Adrenal gland (tissue), 12 donors: ENCODE measurements around the gene ARID5B. TPM values are rescaled to one million over a fixed set of nuclear protein-coding genes. Genes with fewer than 3 reads are reported as not detected.

Source experiments
- DNase-seq, 7 donors: peaks; one replicate each; pipeline ENCODE4 v3.0.0-alpha.2; 2019 to 2020
- H3K27ac ChIP-seq, 5 donors: fragments of 200-600 bp; sonication (generic) in 4 of 5; 1 replicate in 3 of 5; 2 replicates in 2 of 5; pipeline versions ENCODE4 v1.5.1 to v1.8.0; 2016 to 2020; ENCODE audit warnings: mild to moderate bottlenecking in 1 of 5
- H3K27me3 ChIP-seq: fragments of 200-600 bp; 2 replicates; pipeline ENCODE4 v1.8.0; 2021
- H3K36me3 ChIP-seq, 2 donors: fragments of 200-600 bp; replicated peaks in 1 of 2; 1 replicate in 1 of 2; 2 replicates in 1 of 2; pipeline versions ENCODE4 v1.5.1 to v1.8.0; 2018 to 2022
- H3K4me1 ChIP-seq, 2 donors: fragments of 200-600 bp; replicated peaks in 1 of 2; 1 replicate in 1 of 2; 2 replicates in 1 of 2; pipeline versions ENCODE4 v1.5.1 to v1.8.0; 2018 to 2021
- H3K4me3 ChIP-seq, 4 donors: fragments of 200-600 bp; sonication (generic) in 3 of 4; one replicate each; pipeline ENCODE4 v1.5.1; 2016 to 2018
- H3K9me3 ChIP-seq, 3 donors: fragments of 200-600 bp; sonication (generic) in 1 of 3; replicated peaks in 1 of 3; 1 replicate in 2 of 3; 2 replicates in 1 of 3; pipeline versions ENCODE4 v1.5.1 to v1.8.0; 2016 to 2021
- CTCF ChIP-seq, 6 experiments: fragments of 450-650 bp in 4 of 6; fragments of 200-600 bp in 2 of 6; sonication (generic) in 1 of 6; IDR thresholded peaks; 1 replicate in 5 of 6; 2 replicates in 1 of 6; pipeline versions ENCODE4 v1.5.1 to v1.8.0; 2016 to 2021; ENCODE audit warnings: antibody characterized with exemption in 6 of 6, mild to moderate bottlenecking in 2 of 6, moderate library complexity in 1 of 6
- POLR2A ChIP-seq, 2 donors: fragments of 450-650 bp; IDR thresholded peaks; one replicate each; pipeline ENCODE4 v1.6.1; 2017; ENCODE audit warnings: antibody characterized with exemption in 2 of 2, mild to moderate bottlenecking in 2 of 2, moderate library complexity in 1 of 2
- WGBS, 4 donors: extraction: QIAGEN DNeasy Blood & Tissue Kit in 2 of 4; methylation state at CpG; one replicate each; pipeline versions ENCODE4 v1.1.5 to v1.1.7; 2013 to 2017; 5-methylcytosine and 5-hydroxymethylcytosine counted together
- intact Hi-C, 2 donors: fragments of 100-400 bp; cut with DNase I; formaldehyde crosslinking; loops; one replicate each; pipeline versions ENCODE4 v1.14.1 to v1.15.0; 2022 to 2023
- polyA plus RNA-seq, 3 donors: library from polyadenylated mRNA; stranded (reverse); fragments of 200-250 nt in 2 of 3; fragments of 350-450 nt in 1 of 3; fragmentation: Illumina TruSeq in 1 of 3; extraction: RNeasy Lipid Tissue Mini Kit (QIAGEN cat#74804) in 1 of 3; gene quantifications; one replicate each; pipeline ENCODE4 v1.2.3, GENCODE V29; 2013 to 2014
- total RNA-seq, 9 donors: library from RNA; depleted of rRNA in 4 of 9; stranded (reverse); fragments of >200 nt in 4 of 9; fragments of 120-200 nt in 1 of 9; fragmentation: NEBNext Ultra II Directional in 1 of 9; extraction: Animal tissue kit (Norgen Biotek cat#: 25700) in 1 of 9; gene quantifications; one replicate each; pipeline versions ENCODE4 v1.1.0 to v1.2.4, GENCODE V29; 2013 to 2023
- donor health status: healthy with polysubstance abuse.
- donor health status: Bipolar disorder and iron deficiency.
- donor health status: DM: yes; HTN: yes; CAD: no.
- donor health status: DM: no; HTN: no; CAD: no.
- donor health status: DM: no; HTN: no; CAD: no.
- donor health status: DM: yes; HTN: yes; CAD: no.

Gene ARID5B
- total and polyA plus RNA-seq, 12 donors = 5.7 to 42.4 (median 23.8) TPM

- no peaks in the 10 kb centered on the region for H3K27me3 ChIP-seq
- no peak overlapping the region for H3K4me3 ChIP-seq
- 79 to 85% (median 82%) methylated on average over 3 of the region's 3 CpGs for WGBS, 4 donors
- no peak for DNase-seq
- no peaks in the 10 kb centered on the region for H3K9me3 ChIP-seq
- no peak for TF ChIP-seq POLR2A (IDR thresholded peaks at IDR 0.05)
- no peak for TF ChIP-seq CTCF (IDR thresholded peaks at IDR 0.05)
- no peak overlapping the region for H3K27ac ChIP-seq
- H3K36me3 ChIP-seq = no peaks in the 10 kb centered on the region
- intact Hi-C loops = no loop called here
- peaks cover 21 to 27% of the 10 kb centered on the region in 2 donors for H3K4me1 ChIP-seq
Observed at GRCh38 chr10:61933859-61934555, 32.5 kb downstream of the ARID5B start.

GRCh38 chr10:61935077-61935476 lies 33.6 kb downstream of the ARID5B start:
- Histone ChIP-seq H3K27me3 (no peaks in the 10 kb centered on the region), H3K4me1 (peaks cover 28 to 37% of the 10 kb centered on the region in 2 donors), H3K9me3 (no peaks in the 10 kb centered on the region), H3K27ac (no peak overlapping the region), H3K36me3 (no peaks in the 10 kb centered on the region), H3K4me3 (no peak overlapping the region)
- TF ChIP-seq POLR2A (IDR thresholded peaks at IDR 0.05) (no peak), CTCF (IDR thresholded peaks at IDR 0.05) (no peak)
- DNase-seq = no peak
- intact Hi-C loops = no loop called here
- WGBS, 4 donors = 78 to 85% (median 81%) methylated on average over 5 of the region's 5 CpGs

GRCh38 chr10:61936770-61937169 lies 35.3 kb downstream of the ARID5B start:
- peaks cover 0 to 4% of the 10 kb centered on the region in 2 donors for H3K36me3 ChIP-seq
- no peak for DNase-seq
- no peak for TF ChIP-seq POLR2A (IDR thresholded peaks at IDR 0.05)
- no peak for TF ChIP-seq CTCF (IDR thresholded peaks at IDR 0.05)
- no peak overlapping the region for H3K4me3 ChIP-seq
- no peaks in the 10 kb centered on the region for H3K9me3 ChIP-seq
- WGBS, 4 donors = 60 to 77% (median 69%) methylated on average over 3 of the region's 3 CpGs
- H3K27ac ChIP-seq = peak overlapping the region in 1 of 5 donors; percentile 64
- peaks cover 28 to 46% of the 10 kb centered on the region in 2 donors for H3K4me1 ChIP-seq
- no peaks in the 10 kb centered on the region for H3K27me3 ChIP-seq
- intact Hi-C loops = no loop called here

- no peaks in the 10 kb centered on the region for H3K9me3 ChIP-seq
- no peak for DNase-seq
- peaks cover 32 to 56% of the 10 kb centered on the region in 2 donors for H3K4me1 ChIP-seq
- H3K27me3 ChIP-seq = no peaks in the 10 kb centered on the region
- TF ChIP-seq POLR2A (IDR thresholded peaks at IDR 0.05) (no peak), CTCF (IDR thresholded peaks at IDR 0.05) (no peak)
- H3K27ac ChIP-seq = peak overlapping the region in 2 of 5 donors; percentile 64 to 67
- peaks cover 0 to 4% of the 10 kb centered on the region in 2 donors for H3K36me3 ChIP-seq
- H3K4me3 ChIP-seq = no peak overlapping the region
- 50 to 61% (median 59%) methylated on average over 1 of the region's 1 CpG for WGBS, 4 donors
- intact Hi-C loops = no loop called here
Observed at GRCh38 chr10:61937631-61938351, 36.3 kb downstream of the ARID5B start.
